Heart left ventricle (tissue), 16 donors: ENCODE data around the gene ZNF451. TPM values are rescaled to one million over a fixed set of nuclear protein-coding genes. Genes with fewer than 3 reads are reported as not detected.

Experiments
- ATAC-seq, 4 donors: fragments of 200-7000 bp; cut with Tn5 transposase; one replicate each; pipeline ENCODE4 v1.9.1; 2020 to 2022; ENCODE audit warnings: moderate library complexity in 4 of 4, mild to moderate bottlenecking in 3 of 4, moderate number of reproducible peaks in 1 of 4
- DNase-seq, 5 donors: peaks; one replicate each; pipeline ENCODE4 v3.0.0-alpha.2; 2020
- H3K27ac ChIP-seq, 12 donors: fragments of 200-600 bp; sonication (generic) in 4 of 12; one replicate each; pipeline versions ENCODE4 v1.5.0 to v1.8.0; 2016 to 2022; ENCODE audit warnings: mild to moderate bottlenecking in 2 of 12
- H3K27me3 ChIP-seq, 9 donors: fragments of 200-600 bp; sonication (generic) in 2 of 9; one replicate each; pipeline versions ENCODE4 v1.5.1 to v1.8.0; 2016 to 2022; ENCODE audit warnings: mild to moderate bottlenecking in 3 of 9
- H3K36me3 ChIP-seq, 9 donors: fragments of 200-600 bp; sonication (generic) in 2 of 9; one replicate each; pipeline versions ENCODE4 v1.5.0 to v1.8.0; 2018 to 2022; ENCODE audit warnings: mild to moderate bottlenecking in 2 of 9
- H3K4me1 ChIP-seq, 12 donors: fragments of 200-600 bp; sonication (generic) in 4 of 12; one replicate each; pipeline versions ENCODE4 v1.5.0 to v1.8.0; 2016 to 2022; ENCODE audit warnings: mild to moderate bottlenecking in 3 of 12
- H3K4me3 ChIP-seq, 12 donors: fragments of 200-600 bp; sonication (generic) in 4 of 12; one replicate each; pipeline versions ENCODE4 v1.5.0 to v1.8.0; 2017 to 2022; ENCODE audit warnings: mild to moderate bottlenecking in 9 of 12, moderate library complexity in 4 of 12
- H3K9me3 ChIP-seq, 12 donors: fragments of 200-600 bp; sonication (generic) in 4 of 12; one replicate each; pipeline versions ENCODE4 v1.5.0 to v1.8.0; 2016 to 2022; ENCODE audit warnings: mild to moderate bottlenecking in 1 of 12
- POLR2A ChIP-seq, 2 donors: fragments of 450-650 bp; IDR thresholded peaks; one replicate each; pipeline ENCODE4 v1.6.1; 2017; ENCODE audit warnings: antibody characterized with exemption in 2 of 2, mild to moderate bottlenecking in 2 of 2, moderate library complexity in 2 of 2
- WGBS, 4 donors: extraction: QIAGEN DNeasy Blood & Tissue Kit in 2 of 4; methylation state at CpG; one replicate each; pipeline versions ENCODE4 v1.1.5 to v1.1.7; 2013 to 2018; 5-methylcytosine and 5-hydroxymethylcytosine counted together
- intact Hi-C, 10 donors: fragments of 100-400 bp; cut with DNase I; formaldehyde crosslinking; loops; one replicate each; pipeline versions ENCODE4 v1.11.1 to v1.14.2; 2022
- polyA plus RNA-seq, 2 donors: library from polyadenylated mRNA; stranded (reverse); fragments of 200-250 nt; gene quantifications; one replicate each; pipeline ENCODE4 v1.2.3, GENCODE V29; 2013
- total RNA-seq, 9 donors: library from RNA; depleted of rRNA in 2 of 9; stranded (reverse); fragments of >200 nt in 2 of 9; fragmentation: NEBNext Ultra II Directional in 3 of 9; extraction: Animal tissue kit (Norgen Biotek cat#: 25700) in 3 of 9; gene quantifications; one replicate each; pipeline versions ENCODE4 v1.1.0 to v1.2.4, GENCODE V29; 2016 to 2023
- TF ChIP-seq, protein P1 (sequence below), 12 donors: fragments of 200-600 bp; sonication (generic) in 4 of 12; IDR thresholded peaks; one replicate each; pipeline versions ENCODE4 v1.5.0 to v1.8.0; 2018 to 2022; ENCODE audit warnings: antibody characterized with exemption in 12 of 12, mild to moderate bottlenecking in 5 of 12
- donor health status: ischemic (EF 13 %, LVEDD 7.1; RV severe dilation, severe dysfunction).
- donor health status: healthy with polysubstance abuse.
- donor health status: DM: no; HTN: yes; CAD: no.
- donor health status: DM: no; HTN: no; CAD: no.
- donor health status: ischemic (EF 25% LVEDD 6.9; RV normal size, moderate dysfunction).
- donor health status: ischemic (EF 25% LVEDD 5.7; RV mildly dilated, moderate dysfunction).
- donor health status: healthy.
- donor health status: DM: yes; HTN: yes; CAD: no.
- donor health status: ischemic (EF 35%, LVEDD 5.7; RV mildly dilated, moderate dysfunction).
- donor health status: nonischemic (EF 11% LVEDD 7.7; RV severe dilation, severe dysfunction).
- donor health status: DM: yes; HTN: yes; CAD: no.
- donor health status: PGD.
- donor health status: ischemic (EF 29% LVEDD 5.4; RV normal size, mild dysfunction).
- donor health status: nonischemic (EF 23%, LVEDD 6.1; RV moderate dilation, normal function).

ZNF451 gene
- total and polyA plus RNA-seq, 11 donors: 8.8 to 37.1 (median 21.4) TPM

DNA sequence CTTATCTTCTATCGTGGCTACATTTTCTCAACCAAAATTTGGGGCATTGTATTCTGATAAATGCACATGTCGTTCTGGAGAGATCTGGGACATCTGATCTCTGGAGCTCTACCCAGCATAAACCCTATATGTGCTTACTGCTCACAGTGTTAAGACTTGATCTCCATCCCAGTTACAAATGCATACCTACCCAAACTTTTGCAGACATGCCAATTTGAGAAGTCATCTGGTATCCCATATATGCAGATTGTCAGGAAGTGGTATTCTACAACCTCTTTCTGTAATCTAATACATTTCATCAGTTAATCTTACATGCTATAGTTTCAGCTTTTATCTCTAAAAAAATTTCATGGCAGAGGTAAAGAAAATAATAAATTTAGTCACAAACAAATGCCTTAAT is 93.3 kb downstream of the ZNF451 start:
- no peak for TF ChIP-seq POLR2A (IDR thresholded peaks at IDR 0.05)
- TF ChIP-seq, protein P1, sequence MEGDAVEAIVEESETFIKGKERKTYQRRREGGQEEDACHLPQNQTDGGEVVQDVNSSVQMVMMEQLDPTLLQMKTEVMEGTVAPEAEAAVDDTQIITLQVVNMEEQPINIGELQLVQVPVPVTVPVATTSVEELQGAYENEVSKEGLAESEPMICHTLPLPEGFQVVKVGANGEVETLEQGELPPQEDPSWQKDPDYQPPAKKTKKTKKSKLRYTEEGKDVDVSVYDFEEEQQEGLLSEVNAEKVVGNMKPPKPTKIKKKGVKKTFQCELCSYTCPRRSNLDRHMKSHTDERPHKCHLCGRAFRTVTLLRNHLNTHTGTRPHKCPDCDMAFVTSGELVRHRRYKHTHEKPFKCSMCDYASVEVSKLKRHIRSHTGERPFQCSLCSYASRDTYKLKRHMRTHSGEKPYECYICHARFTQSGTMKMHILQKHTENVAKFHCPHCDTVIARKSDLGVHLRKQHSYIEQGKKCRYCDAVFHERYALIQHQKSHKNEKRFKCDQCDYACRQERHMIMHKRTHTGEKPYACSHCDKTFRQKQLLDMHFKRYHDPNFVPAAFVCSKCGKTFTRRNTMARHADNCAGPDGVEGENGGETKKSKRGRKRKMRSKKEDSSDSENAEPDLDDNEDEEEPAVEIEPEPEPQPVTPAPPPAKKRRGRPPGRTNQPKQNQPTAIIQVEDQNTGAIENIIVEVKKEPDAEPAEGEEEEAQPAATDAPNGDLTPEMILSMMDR (IDR thresholded peaks at IDR 0.05): no peak
- intact Hi-C loops: no loop called here
- H3K4me3 ChIP-seq: no peak overlapping the region

GRCh38 chr6:57190140-57190539 is 100.2 kb downstream of the ZNF451 start:
- no peak overlapping the region for H3K27ac ChIP-seq
- no peak for ATAC-seq
- H3K9me3 ChIP-seq: no peaks in the 10 kb centered on the region
- intact Hi-C loops: loop anchor here in 3 of 10 donors (2.0 to 10.0 kb wide), 2 partner anchors 125 to 135 kb away; no protein-coding TSS in a partner anchor
- H3K4me3 ChIP-seq: no peak overlapping the region
- WGBS, 4 donors: 73 to 81% (median 79%) methylated on average over 2 of the region's 2 CpGs
- TF ChIP-seq, protein P1 (IDR thresholded peaks at IDR 0.05): peak in 7 of 12 donors; percentile 21 to 54 (median 37)
- TF ChIP-seq POLR2A (IDR thresholded peaks at IDR 0.05): no peak
- peaks cover 0 to 53% (median 1%) of the 10 kb centered on the region in 9 donors for H3K36me3 ChIP-seq
- DNase-seq: no peak
- H3K27me3 ChIP-seq: no peaks in the 10 kb centered on the region
- H3K4me1 ChIP-seq: peaks cover 0 to 6% (median 0%) of the 10 kb centered on the region in 12 donors

More for the DNA sequence above, 93.3 kb downstream of the ZNF451 start:
- H3K4me1 ChIP-seq: peaks cover 0 to 34% (median 4%) of the 10 kb centered on the region in 12 donors
- DNase-seq (no peak), ATAC-seq (no peak)
- H3K9me3 ChIP-seq: no peaks in the 10 kb centered on the region
- peak overlapping the region in 1 of 12 donors; percentile 97 for H3K27ac ChIP-seq
- no peaks in the 10 kb centered on the region for H3K27me3 ChIP-seq
- H3K36me3 ChIP-seq: peaks cover 0 to 52% (median 24%) of the 10 kb centered on the region in 9 donors
- WGBS, 4 donors: 83 to 95% (median 86%) methylated on average over 2 of the region's 2 CpGs

- Histone ChIP-seq H3K4me3 (no peak overlapping the region), H3K27me3 (no peaks in the 10 kb centered on the region), H3K27ac (peak overlapping the region in 2 of 12 donors; percentile 12 to 73), H3K4me1 (peaks cover 0 to 6% (median 0%) of the 10 kb centered on the region in 12 donors), H3K36me3 (peaks cover 0 to 44% (median 0%) of the 10 kb centered on the region in 9 donors), H3K9me3 (no peaks in the 10 kb centered on the region)
- DNase-seq: no peak
- ATAC-seq: no peak
- no peak for TF ChIP-seq POLR2A (IDR thresholded peaks at IDR 0.05)
- TF ChIP-seq, protein P1 (IDR thresholded peaks at IDR 0.05): no peak
- intact Hi-C loops: loop anchor here in 1 of 10 donors (10.0 kb wide), 1 partner anchor 132 kb away; no protein-coding TSS in a partner anchor
Measured at GRCh38 chr6:57193177-57193576, 103.2 kb downstream of the ZNF451 start.

DNA sequence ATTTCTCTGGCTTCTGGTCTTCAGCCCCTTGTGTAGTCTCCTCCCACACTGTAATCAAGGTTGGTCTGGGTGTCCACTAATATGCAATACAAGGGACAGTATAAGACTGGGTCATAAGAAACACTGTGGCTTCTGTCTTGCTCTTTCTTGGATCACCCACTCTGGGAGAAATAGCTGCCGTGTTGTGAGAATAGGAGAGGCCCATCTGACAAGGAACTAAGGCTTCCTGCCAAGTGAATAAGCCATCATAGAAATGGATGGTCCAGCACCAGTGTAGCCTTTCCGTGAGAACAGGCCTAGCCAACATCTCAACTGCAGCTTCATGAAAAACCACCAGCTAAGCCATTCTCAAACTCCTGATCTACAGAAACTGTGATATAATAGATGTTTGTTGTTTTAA is 105.5 kb downstream of the ZNF451 start:
- no peak for TF ChIP-seq POLR2A (IDR thresholded peaks at IDR 0.05)
- TF ChIP-seq, protein P1 (IDR thresholded peaks at IDR 0.05): no peak
- no peak overlapping the region for H3K4me3 ChIP-seq
- no peaks in the 10 kb centered on the region for H3K27me3 ChIP-seq
- H3K4me1 ChIP-seq: peaks cover 0 to 6% (median 0%) of the 10 kb centered on the region in 12 donors
- no peaks in the 10 kb centered on the region for H3K9me3 ChIP-seq
- intact Hi-C loops: loop anchor here in 1 of 10 donors (10.0 kb wide), 1 partner anchor 129 kb away; no protein-coding TSS in a partner anchor
- peak overlapping the region in 1 of 12 donors; percentile 61 for H3K27ac ChIP-seq
- H3K36me3 ChIP-seq: peaks cover 0 to 26% (median 0%) of the 10 kb centered on the region in 9 donors
- peak in 1 of 4 donors; percentile 53 for ATAC-seq
- DNase-seq: no peak
- 52 to 67% (median 58%) methylated on average over 2 of the region's 2 CpGs for WGBS, 4 donors
